ENCODE data around the gene ASB6. TPM values are rescaled to one million over a fixed set of nuclear protein-coding genes. Genes with fewer than 3 reads are reported as not detected.
A peak's percentile ranks its signal among the peaks of the same experiment; 100 is the strongest.

ASB6 gene
- polyA plus RNA-seq, 1 experiment = 23.2 TPM

- CTCF ChIA-PET = interaction anchor here (0.5 to 3.1 kb wide), 37 partner anchors 12 to 498 kb away, joined by 3 to 37 read pairs (median 4); partner anchors contain the start of genes C9orf50 and NTMT1
- DNase-seq (ENCODE audit: low read depth) = no peak
- Histone ChIP-seq H3K4me3 (ENCODE audit: low read depth, low read length) (peak overlapping the region; percentile 51), H3K27me3 (ENCODE audit: control insufficient read depth, insufficient read depth, low read length) (no peaks in the 10 kb centered on the region), H3K36me3 (ENCODE audit: control insufficient read depth, insufficient read depth, low read length) (no peaks in the 10 kb centered on the region)
- POLR2A ChIA-PET = no interaction called here
- peak; percentile 90 for TF ChIP-seq CTCF (IDR thresholded peaks at IDR 0.05; ENCODE audit: insufficient read depth, low read depth, low read length)
Observed at GRCh38 chr9:129610473-129611306, 31.3 kb downstream of the ASB6 start.

GRCh38 chr9:129610213-129610472 lies 31.8 kb downstream of the ASB6 start:
- H3K36me3 ChIP-seq (ENCODE audit: control insufficient read depth, insufficient read depth, low read length) = no peaks in the 10 kb centered on the region
- POLR2A ChIA-PET = no interaction called here
- no peaks in the 10 kb centered on the region for H3K27me3 ChIP-seq (ENCODE audit: control insufficient read depth, insufficient read depth, low read length)
- H3K4me3 ChIP-seq (ENCODE audit: low read depth, low read length) = peak overlapping the region; percentile 51
- TF ChIP-seq CTCF (IDR thresholded peaks at IDR 0.05; ENCODE audit: insufficient read depth, low read depth, low read length) = no peak
- no peak for DNase-seq (ENCODE audit: low read depth)
- CTCF ChIA-PET = no interaction called here

GRCh38 chr9:129609486-129610212 lies 32.3 kb downstream of the ASB6 start:
- ChIA-PET CTCF (interaction anchor here (0.9 to 5.7 kb wide), 10 partner anchors 113 to 480 kb away, joined by 3 to 44 read pairs (median 5); no protein-coding TSS in a partner anchor), POLR2A (interaction anchor here (0.6 kb wide), 1 partner anchor 113 kb away, joined by 3 read pairs; no protein-coding TSS in a partner anchor)
- no peak for DNase-seq (ENCODE audit: low read depth)
- no peak for TF ChIP-seq CTCF (IDR thresholded peaks at IDR 0.05; ENCODE audit: insufficient read depth, low read depth, low read length)
- Histone ChIP-seq H3K27me3 (ENCODE audit: control insufficient read depth, insufficient read depth, low read length) (no peaks in the 10 kb centered on the region), H3K4me3 (ENCODE audit: low read depth, low read length) (peak overlapping the region; percentile 51), H3K36me3 (ENCODE audit: control insufficient read depth, insufficient read depth, low read length) (no peaks in the 10 kb centered on the region)

- no peak for DNase-seq (ENCODE audit: low read depth)
- Histone ChIP-seq H3K27me3 (ENCODE audit: control insufficient read depth, insufficient read depth, low read length) (no peaks in the 10 kb centered on the region), H3K4me3 (ENCODE audit: low read depth, low read length) (no peak overlapping the region), H3K36me3 (ENCODE audit: control insufficient read depth, insufficient read depth, low read length) (no peaks in the 10 kb centered on the region)
- CTCF ChIA-PET = interaction anchor here (0.6 to 5.7 kb wide), 16 partner anchors 8 to 479 kb away, joined by 3 to 44 read pairs (median 4); no protein-coding TSS in a partner anchor
- POLR2A ChIA-PET = interaction anchor here (0.6 kb wide), 1 partner anchor 112 kb away, joined by 3 read pairs; no protein-coding TSS in a partner anchor
- no peak for TF ChIP-seq CTCF (IDR thresholded peaks at IDR 0.05; ENCODE audit: insufficient read depth, low read depth, low read length)
Observed at GRCh38 chr9:129608561-129609481, 33.1 kb downstream of the ASB6 start.
